SIG-M5 treated with dmso at 0.1 percent for 504 hours (cell line): Measurements from ENCODE around the gene URGCP.

Source experiments
- DNase-seq: peaks from one replicate; lab custom pipeline; 2025; ENCODE audit not compliant: unreplicated experiment; lab: John Stamatoyannopoulos, UW

URGCP gene

GRCh38 chr7:43906331-43907010, at the start of gene URGCP:
TSS of gene URGCP (minus strand) at chr7:43906596. CDS start at chr7:43906575, 21 bp downstream.
- peak; percentile 14 for DNase-seq

GRCh38 chr7:43956027-43956426, 49.6 kb upstream of the URGCP start:
- DNase-seq = no peak

GRCh38 chr7:43954524-43955228, 48.3 kb upstream of the URGCP start:
- DNase-seq = peak; percentile 56

- no peak for DNase-seq
Observed at GRCh38 chr7:43953071-43953470, 46.7 kb upstream of the URGCP start.

- no peak for DNase-seq
Observed at GRCh38 chr7:43952028-43952427, 45.6 kb upstream of the URGCP start.

- DNase-seq = no peak
Observed at GRCh38 chr7:43944286-43944685, 37.9 kb upstream of the URGCP start.

- DNase-seq = peak; percentile 27
Observed at GRCh38 chr7:43943417-43944187, 37.2 kb upstream of the URGCP start.

GRCh38 chr7:43942997-43943396, 36.6 kb upstream of the URGCP start:
- DNase-seq = no peak

- no peak for DNase-seq
Observed at GRCh38 chr7:43942250-43942649, 35.9 kb upstream of the URGCP start.

GRCh38 chr7:43938892-43939482, 32.6 kb upstream of the URGCP start:
- no peak for DNase-seq

GRCh38 chr7:43937444-43937843, 31.0 kb upstream of the URGCP start:
- DNase-seq = no peak

- DNase-seq = no peak
Observed at GRCh38 chr7:43933902-43934560, 27.6 kb upstream of the URGCP start.

GRCh38 chr7:43931346-43931745, 24.9 kb upstream of the URGCP start:
- no peak for DNase-seq

GRCh38 chr7:43929529-43930457, 23.4 kb upstream of the URGCP start:
- no peak for DNase-seq

GRCh38 chr7:43927810-43928209, 21.4 kb upstream of the URGCP start:
- no peak for DNase-seq

- DNase-seq = no peak
Observed at GRCh38 chr7:43926798-43927123, 20.4 kb upstream of the URGCP start.

- DNase-seq = peak; percentile 83
Observed at GRCh38 chr7:43925984-43926797, 19.8 kb upstream of the URGCP start, which contains the start of gene UBE2D4. TSS of gene UBE2D4 (plus strand) at chr7:43926436. CDS start at chr7:43926533, 97 bp downstream.

- DNase-seq = no peak
Observed at GRCh38 chr7:43922726-43923125, 16.3 kb upstream of the URGCP start.

- no peak for DNase-seq
Observed at GRCh38 chr7:43921423-43921822, 15.0 kb upstream of the URGCP start.
